Effector CD8-positive, alpha-beta T cell (primary cell): ENCODE measurements around the gene MAGEA11.
"Not testable (repeated sequence)": the region's sequence is repeated elsewhere in the genome, so short reads cannot be mapped to it uniquely, and the experiment has no call there.

Experiments
- DNase-seq: peaks from one replicate; lab custom pipeline; 2025; lab: John Stamatoyannopoulos, UW
- total RNA-seq, 4 experiments: gene quantifications; one replicate each; lab custom pipeline; 2026; lab: John Stamatoyannopoulos, UW

The MAGEA11 gene
- 0 reads per million in 4 experiments for total RNA-seq

- DNase-seq = no peak
Observed at GRCh38 chrX:149711545-149712236, at the start of gene MAGEA11. Gene MAGEA11 (plus strand): TSS chrX:149712060. CDS start chrX:149713160, 1,100 bp downstream.

- DNase-seq = not testable (repeated sequence)
Observed at GRCh38 chrX:149675088-149675487, 36.8 kb upstream of the MAGEA11 start.

DNA sequence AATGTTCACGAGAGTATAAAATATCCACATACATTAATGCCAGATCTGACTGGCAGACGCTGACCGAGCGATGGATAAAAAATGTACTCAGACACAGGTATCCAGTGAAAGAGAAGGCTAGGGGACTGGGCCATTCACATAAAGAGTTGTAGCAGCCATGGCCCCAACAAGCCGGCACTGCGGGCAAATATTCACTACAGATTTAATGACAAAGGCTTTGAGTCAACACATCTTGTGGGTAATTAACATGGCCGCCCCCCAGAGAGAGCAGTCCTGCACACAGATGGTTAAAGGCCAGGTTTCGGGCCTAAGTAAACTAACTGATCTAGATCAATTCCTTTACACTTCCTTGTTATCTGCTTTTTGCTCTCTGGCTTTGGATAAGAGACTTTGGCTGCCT is 36.3 kb upstream of the MAGEA11 start:
- not testable (repeated sequence) for DNase-seq

- DNase-seq = not testable (repeated sequence)
Observed at GRCh38 chrX:149679164-149679678, 32.6 kb upstream of the MAGEA11 start.

GRCh38 chrX:149681182-149681581 is 30.7 kb upstream of the MAGEA11 start:
- no peak for DNase-seq

DNA sequence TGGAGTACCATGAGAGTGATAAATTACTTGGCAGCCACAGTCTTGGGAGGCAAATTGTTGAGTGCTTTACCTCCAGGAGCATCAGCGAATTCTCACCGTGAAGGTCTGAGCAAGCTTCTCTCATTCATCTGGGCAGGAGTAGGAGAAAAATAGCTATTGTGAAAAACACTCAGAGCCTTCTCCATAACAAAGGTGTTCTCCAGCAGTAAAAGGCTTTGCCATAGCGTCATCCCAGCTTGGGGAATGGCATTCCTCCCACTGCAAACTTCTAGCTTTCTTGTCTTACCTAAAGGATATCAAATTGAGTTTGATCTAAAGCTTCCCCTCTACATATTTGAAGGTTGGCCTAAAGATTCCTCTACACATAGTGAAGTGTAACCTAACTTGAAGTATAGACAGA is 29.8 kb upstream of the MAGEA11 start:
- no peak for DNase-seq

DNA sequence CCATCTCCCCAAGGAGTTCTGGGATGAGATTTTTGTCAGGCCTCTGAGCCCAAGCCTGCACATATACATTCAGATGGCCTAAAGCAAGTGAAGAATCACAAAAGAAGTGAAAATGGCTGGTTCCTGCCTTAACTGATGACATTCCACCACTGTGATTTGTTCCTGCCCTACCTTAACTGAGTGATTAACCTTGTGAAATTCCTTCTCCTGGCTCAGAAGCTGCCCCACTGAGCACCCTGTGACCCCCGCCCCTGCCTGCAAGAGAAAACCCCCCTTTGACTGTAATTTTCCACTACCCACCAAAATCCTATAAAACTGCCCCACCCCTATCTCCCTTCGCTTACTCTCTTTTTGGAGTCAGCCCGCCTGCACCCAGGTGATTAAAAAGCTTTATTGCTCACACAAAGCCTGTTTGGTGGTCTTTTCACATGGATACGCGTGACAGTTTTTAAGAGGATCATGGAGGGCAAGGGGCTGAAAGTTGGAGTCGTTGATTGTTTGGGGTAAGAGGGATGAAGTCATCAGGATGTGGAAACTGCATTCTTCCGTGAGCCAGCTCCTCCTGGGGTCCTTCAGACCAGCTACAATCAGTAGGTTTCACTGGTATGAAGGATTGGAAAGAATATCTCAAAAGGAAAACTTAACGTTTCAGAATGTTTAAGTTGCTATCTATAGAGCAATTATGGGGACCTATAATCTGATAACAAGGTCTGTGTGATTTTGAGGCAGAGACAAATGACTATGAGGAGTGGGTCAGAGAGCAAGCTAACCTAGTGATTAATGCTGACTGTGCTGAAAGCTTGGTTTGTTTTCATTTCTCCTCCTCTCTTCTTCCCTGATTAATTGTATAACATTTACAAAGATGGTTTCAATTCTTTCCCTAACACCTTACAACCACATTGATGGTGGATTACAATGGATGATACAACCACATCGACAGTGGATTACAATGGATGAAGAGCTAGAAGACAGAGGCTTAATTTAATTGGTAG is 28.6 kb upstream of the MAGEA11 start:
- DNase-seq = no peak

- DNase-seq = no peak
Observed at GRCh38 chrX:149683966-149684730, 27.7 kb upstream of the MAGEA11 start.

GRCh38 chrX:149687991-149688390 is 23.9 kb upstream of the MAGEA11 start:
- DNase-seq = no peak

DNA sequence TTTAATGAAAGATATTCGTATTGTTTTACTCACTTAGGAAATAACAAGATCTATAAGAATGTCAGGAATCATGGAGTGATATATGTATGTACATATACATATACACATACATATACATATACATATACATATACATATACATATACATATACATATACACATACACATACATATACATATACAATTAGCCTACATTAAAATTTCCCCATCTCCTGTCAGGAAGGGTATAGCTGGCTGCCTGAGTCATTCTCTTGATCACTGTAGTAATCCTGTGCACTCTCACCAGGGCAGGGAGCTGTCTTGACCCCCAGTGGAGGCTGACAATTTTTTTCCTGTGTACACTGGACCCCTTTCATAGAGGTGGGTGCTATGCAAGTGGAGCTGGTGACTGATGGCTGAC is 23.3 kb upstream of the MAGEA11 start:
- DNase-seq = no peak

DNA sequence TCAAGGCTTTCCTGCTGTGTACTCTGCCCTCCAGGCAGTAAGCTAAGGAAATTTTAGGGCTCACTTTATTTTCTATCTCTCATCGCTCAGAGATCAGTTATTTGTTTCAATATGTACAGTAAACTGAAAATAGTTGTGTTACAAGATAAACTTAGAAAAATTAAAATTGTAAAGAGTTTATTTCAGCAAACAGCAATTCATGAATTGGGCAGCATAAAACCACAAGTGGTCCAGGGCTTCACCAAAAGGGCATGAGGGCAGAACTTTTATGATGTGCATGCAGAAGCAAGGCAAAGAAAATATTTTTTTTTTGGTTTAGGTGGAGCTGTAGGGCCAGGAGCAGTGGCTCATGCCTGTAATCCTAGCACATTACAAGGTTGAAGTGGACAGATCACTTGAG is 20.1 kb upstream of the MAGEA11 start:
- DNase-seq = no peak

GRCh38 chrX:149692686-149693272 is 19.1 kb upstream of the MAGEA11 start:
- DNase-seq = not testable (repeated sequence)

DNA sequence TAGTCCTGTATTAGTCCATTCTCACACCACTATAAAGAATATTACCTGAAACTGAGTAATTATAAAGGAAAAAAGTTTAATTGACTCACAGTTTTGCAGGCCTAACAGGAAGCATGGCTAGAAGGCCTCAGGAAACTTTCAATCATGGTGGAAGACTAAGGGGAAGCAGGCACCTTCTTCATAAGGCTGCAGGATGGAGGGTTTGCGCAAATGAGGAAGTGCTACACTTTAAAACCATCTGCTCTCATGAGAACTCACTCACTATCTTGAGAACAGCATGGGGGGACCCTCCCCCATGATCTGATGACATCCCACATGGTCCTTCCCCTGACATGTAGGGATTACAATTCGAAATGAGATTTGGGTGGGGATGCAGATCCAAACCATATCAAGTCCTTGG is 12.1 kb upstream of the MAGEA11 start:
- DNase-seq = no peak

DNA sequence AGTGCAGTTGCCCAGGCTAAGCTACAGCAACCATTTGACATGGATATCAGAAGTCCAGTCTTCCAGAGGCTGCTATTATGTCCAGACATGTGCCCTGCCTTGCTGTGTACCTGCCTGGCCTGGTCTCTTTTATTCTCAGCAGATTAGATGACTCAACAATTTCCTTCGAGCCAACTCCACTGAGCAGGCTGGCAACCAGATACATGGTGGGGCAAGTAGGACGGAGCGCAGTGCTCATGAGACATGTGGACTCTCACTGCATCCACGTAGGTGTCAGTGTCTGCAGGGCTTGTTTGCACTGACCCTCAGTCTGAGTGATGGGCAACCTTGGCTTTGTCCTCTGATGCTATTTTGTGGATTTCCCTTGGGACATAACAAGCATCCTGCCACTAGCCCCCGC is 7.2 kb upstream of the MAGEA11 start:
- DNase-seq = no peak

- no peak for DNase-seq
Observed at GRCh38 chrX:149707147-149707901, 4.5 kb upstream of the MAGEA11 start.

DNA sequence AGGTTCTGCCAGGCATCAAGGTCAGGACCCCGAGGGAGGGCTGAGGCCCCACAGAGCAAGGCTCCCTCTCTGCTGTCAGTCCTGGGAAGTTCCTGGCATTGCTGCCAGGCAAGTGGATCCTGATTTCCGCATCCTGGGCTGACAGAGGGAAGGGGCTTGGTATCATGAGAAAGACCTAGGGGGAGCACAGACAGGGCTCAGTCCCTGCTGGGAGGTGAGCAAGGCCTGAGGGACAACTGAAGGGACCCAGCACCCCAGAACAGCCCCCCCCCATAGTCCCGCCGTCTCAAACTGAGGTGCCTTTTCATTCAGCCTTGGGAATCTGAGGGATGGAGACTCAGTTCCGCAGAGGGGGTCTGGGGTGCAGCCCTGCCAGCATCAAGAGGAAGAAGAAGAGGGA is 971 bp downstream of the MAGEA11 start:
- no peak for DNase-seq

DNA sequence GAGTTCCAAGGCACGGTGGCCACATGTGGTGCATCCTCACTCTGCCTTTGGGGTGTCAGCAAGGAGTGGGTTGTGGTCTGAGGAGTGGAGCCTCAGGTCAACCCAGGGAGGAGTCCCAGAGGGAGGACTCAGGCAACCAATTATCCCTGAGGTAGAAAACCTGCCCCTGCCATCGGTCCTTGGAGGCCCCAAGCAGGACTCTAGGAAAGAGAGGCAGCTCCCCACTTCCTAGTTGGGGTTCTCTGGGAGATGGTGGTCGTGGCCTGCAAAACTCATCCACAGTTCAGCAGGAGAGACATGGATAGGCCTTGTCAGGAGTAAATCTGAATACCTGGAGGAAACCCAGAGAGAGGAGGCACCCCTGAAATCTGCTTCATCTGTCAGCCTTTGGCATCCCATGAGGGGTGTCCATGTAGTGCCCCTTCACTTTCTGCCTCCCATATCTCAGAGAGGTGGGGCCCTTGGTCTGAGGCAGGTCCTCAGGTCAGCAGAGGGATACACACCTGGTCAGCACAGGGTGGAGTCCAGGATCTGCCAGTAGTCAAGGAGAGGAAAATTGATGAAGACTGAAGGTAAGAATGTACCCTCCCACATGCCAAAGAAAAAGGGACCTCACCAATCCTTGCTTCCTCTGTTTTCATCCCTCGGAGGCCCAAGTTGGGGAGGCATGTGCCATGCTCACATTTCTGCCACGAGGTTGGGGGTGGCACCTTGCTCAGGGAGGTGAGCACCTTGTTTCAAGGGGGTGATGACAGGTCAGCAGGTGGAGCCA is 1.6 kb downstream of the MAGEA11 start:
- DNase-seq = no peak

- DNase-seq = no peak
Observed at GRCh38 chrX:149715468-149715867, 3.6 kb downstream of the MAGEA11 start.

DNA sequence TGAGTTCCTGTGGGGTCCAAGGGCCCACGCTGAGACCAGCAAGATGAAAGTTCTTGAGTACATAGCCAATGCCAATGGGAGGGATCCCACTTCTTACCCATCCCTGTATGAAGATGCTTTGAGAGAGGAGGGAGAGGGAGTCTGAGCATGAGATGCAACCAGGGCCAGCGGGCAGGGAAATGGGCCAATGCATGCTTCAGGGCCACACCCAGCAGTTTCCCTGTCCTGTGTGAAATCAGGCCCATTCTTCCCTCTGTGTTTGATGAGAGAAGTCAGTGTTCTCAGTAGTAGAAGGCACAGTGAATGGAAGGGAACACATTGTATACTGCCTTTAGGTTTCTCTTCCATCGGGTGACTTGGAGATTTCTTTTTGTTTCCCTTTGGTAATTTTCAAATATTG is 4.8 kb downstream of the MAGEA11 start:
- DNase-seq = no peak

DNA sequence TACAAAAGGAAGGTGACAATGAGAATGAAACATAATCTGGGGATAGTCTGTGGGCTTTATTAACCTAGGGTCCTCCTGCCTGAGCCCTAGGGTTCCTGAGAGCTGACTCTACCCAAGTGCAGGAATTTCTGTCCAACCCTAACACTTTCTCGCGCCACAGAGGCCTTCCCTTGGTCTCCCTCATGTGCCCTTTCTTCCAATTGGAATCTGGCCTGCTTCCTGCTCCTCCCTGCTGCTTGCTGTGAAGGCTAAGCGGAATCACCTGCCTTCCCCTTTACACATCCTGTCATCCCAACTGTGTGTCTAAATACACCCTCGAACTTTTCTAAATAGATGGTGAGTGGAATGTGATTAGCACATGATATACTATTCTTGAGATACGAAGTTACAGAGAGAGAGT is 5.9 kb downstream of the MAGEA11 start:
- no peak for DNase-seq
